Measurements from ENCODE around the gene EXOC7. TPM values are rescaled to one million over a fixed set of nuclear protein-coding genes. Genes with fewer than 3 reads are reported as not detected.

The EXOC7 gene
- total RNA-seq, 4 donors from 2014 or later = 51.7 to 87.3 (median 75.1) TPM

GRCh38 chr17:76137351-76138233 lies 34.0 kb upstream of the EXOC7 start:
- peaks cover 3 to 49% (median 22%) of the 10 kb centered on the region in 4 donors for H3K4me1 ChIP-seq
- no peak overlapping the region for H3K4me3 ChIP-seq
- WGBS, 2 donors = 48 to 57% methylated on average over 35 to 46 of the region's 54 CpGs
- H3K36me3 ChIP-seq = no peaks in the 10 kb centered on the region
- H3K27me3 ChIP-seq = peaks cover 2 to 84% of the 10 kb centered on the region in 2 donors
- DNase-seq (ENCODE audit: low spot score in 2 of 2) = no peak
- TF ChIP-seq CTCF (IDR thresholded peaks at IDR 0.05) = no peak
- TF ChIP-seq EP300 (IDR thresholded peaks at IDR 0.05) = no peak
- no peak for TF ChIP-seq POLR2A (IDR thresholded peaks at IDR 0.05)
- H3K9me3 ChIP-seq = no peaks in the 10 kb centered on the region
- H3K27ac ChIP-seq = no peak overlapping the region

- Histone ChIP-seq H3K27me3 (peaks cover 2 to 90% of the 10 kb centered on the region in 2 donors), H3K27ac (no peak overlapping the region), H3K4me1 (peaks cover 3 to 48% (median 21%) of the 10 kb centered on the region in 4 donors), H3K9me3 (no peaks in the 10 kb centered on the region), H3K4me3 (no peak overlapping the region), H3K36me3 (no peaks in the 10 kb centered on the region)
- DNase-seq (ENCODE audit: low spot score in 2 of 2) = no peak
- 75 to 97% methylated on average over 7 of the region's 7 CpGs for WGBS, 2 donors
- TF ChIP-seq POLR2A (IDR thresholded peaks at IDR 0.05) (no peak), EP300 (IDR thresholded peaks at IDR 0.05) (no peak), CTCF (IDR thresholded peaks at IDR 0.05) (no peak)
These were observed 33.4 kb upstream of the EXOC7 start for GRCh38 chr17:76137001-76137350.

GRCh38 chr17:76136276-76137000 lies 32.9 kb upstream of the EXOC7 start:
- peaks cover 2 to 95% of the 10 kb centered on the region in 2 donors for H3K27me3 ChIP-seq
- DNase-seq (ENCODE audit: low spot score in 2 of 2) = no peak
- 77 to 80% methylated on average over 16 of the region's 16 CpGs for WGBS, 2 donors
- H3K4me3 ChIP-seq = no peak overlapping the region
- H3K9me3 ChIP-seq = no peaks in the 10 kb centered on the region
- peaks cover 3 to 42% (median 16%) of the 10 kb centered on the region in 4 donors for H3K4me1 ChIP-seq
- H3K27ac ChIP-seq = no peak overlapping the region
- no peak for TF ChIP-seq EP300 (IDR thresholded peaks at IDR 0.05)
- no peak for TF ChIP-seq POLR2A (IDR thresholded peaks at IDR 0.05)
- no peak for TF ChIP-seq CTCF (IDR thresholded peaks at IDR 0.05)
- no peaks in the 10 kb centered on the region for H3K36me3 ChIP-seq

GRCh38 chr17:76135810-76136188 lies 32.2 kb upstream of the EXOC7 start:
- DNase-seq (ENCODE audit: low spot score in 2 of 2) = no peak
- WGBS, 2 donors = 74 to 76% methylated on average over 7 to 8 of the region's 8 CpGs
- Histone ChIP-seq H3K27ac (no peak overlapping the region), H3K36me3 (no peaks in the 10 kb centered on the region), H3K4me3 (no peak overlapping the region), H3K4me1 (peaks cover 0 to 36% (median 12%) of the 10 kb centered on the region in 4 donors), H3K9me3 (no peaks in the 10 kb centered on the region), H3K27me3 (peaks cover 2 to 100% of the 10 kb centered on the region in 2 donors)
- TF ChIP-seq CTCF (IDR thresholded peaks at IDR 0.05) (no peak), POLR2A (IDR thresholded peaks at IDR 0.05) (no peak), EP300 (IDR thresholded peaks at IDR 0.05) (no peak)

Data from tibial nerve (tissue), 4 donors.